Measurements from ENCODE around the gene GALNT10. TPM values are rescaled to one million over a fixed set of nuclear protein-coding genes. Genes with fewer than 3 reads are reported as not detected.

The GALNT10 gene
- total RNA-seq, 1 experiment from 2014 or later: 22.9 TPM

DNA sequence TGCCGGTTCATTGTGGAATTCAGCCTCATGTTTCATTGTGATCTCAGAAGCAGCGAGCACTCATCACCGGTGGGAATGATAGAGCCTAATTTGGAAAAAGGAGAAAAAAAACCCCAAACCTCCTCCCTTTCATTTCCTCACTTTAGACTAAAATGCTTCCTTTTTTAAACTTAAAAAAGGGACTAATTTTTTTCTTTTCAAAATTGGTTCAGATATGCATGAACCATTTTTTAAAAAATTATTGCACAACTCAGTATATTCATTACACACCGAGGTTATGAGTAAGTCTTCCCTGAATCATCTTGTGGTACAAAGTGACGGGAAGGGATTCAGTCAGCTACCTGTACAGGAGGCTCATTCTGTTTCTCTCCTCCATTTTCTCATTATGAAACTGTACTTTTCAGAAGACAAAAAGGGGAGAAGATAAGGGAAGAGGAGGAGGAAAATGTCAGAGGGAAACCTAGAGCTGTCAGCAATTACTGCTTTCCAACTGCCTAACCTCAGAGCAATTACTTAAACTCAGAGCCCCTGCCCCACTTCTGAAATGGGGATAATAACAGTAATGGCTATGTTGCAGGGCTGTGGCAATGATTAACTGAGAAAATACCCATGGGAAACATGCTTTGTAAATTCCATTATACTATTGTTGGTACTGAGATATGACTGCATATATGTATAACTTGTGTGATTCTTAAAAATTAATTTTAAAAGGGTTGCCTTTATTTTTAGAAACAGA is 24.0 kb downstream of the GALNT10 start (continued):
- TF ChIP-seq, protein P1, sequence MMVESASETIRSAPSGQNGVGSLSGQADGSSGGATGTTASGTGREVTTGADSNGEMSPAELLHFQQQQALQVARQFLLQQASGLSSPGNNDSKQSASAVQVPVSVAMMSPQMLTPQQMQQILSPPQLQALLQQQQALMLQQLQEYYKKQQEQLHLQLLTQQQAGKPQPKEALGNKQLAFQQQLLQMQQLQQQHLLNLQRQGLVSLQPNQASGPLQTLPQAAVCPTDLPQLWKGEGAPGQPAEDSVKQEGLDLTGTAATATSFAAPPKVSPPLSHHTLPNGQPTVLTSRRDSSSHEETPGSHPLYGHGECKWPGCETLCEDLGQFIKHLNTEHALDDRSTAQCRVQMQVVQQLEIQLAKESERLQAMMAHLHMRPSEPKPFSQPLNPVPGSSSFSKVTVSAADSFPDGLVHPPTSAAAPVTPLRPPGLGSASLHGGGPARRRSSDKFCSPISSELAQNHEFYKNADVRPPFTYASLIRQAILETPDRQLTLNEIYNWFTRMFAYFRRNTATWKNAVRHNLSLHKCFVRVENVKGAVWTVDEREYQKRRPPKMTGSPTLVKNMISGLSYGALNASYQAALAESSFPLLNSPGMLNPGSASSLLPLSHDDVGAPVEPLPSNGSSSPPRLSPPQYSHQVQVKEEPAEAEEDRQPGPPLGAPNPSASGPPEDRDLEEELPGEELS (CRISPR knock-in tag; IDR thresholded peaks at IDR 0.05): no peak
- TF ChIP-seq, protein P2, sequence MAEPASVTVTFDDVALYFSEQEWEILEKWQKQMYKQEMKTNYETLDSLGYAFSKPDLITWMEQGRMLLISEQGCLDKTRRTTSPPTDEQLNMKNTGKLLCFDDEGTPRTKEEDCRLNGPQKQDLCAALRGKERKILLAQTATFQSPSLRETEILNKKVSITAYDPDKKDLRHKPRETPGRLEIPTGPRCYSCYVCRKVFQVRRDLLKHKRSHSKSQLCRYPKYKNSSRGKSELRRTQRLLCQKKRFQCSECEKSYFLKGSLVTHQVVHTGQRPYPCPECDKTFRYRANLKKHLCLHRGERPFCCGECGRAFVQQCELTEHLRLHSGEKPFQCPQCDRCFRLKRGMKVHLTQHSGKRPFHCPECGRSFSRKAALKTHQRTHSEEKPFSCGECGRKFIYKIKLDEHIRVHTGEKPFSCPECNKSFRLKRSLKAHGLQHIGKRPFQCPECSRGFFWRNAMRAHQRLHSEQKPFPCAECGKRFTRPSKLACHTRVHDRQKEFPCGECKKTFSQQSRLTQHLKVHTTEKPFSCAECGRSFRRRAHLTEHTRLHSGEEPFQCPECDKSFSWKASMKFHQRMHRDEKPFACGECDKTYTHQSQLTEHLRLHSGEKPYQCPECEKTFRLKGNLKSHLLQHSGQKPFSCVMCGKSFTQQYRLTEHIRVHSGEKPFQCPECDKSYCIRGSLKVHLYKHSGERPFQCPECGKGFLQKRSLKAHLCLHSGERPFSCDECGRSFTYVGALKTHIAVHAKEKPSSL (CRISPR knock-in tag; conservative IDR thresholded peaks at IDR 0.05): no peak
- TF ChIP-seq, protein P3, sequence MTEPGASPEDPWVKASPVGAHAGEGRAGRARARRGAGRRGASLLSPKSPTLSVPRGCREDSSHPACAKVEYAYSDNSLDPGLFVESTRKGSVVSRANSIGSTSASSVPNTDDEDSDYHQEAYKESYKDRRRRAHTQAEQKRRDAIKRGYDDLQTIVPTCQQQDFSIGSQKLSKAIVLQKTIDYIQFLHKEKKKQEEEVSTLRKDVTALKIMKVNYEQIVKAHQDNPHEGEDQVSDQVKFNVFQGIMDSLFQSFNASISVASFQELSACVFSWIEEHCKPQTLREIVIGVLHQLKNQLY (CRISPR knock-in tag; IDR thresholded peaks at IDR 0.05): no peak
- TF ChIP-seq, protein P4, sequence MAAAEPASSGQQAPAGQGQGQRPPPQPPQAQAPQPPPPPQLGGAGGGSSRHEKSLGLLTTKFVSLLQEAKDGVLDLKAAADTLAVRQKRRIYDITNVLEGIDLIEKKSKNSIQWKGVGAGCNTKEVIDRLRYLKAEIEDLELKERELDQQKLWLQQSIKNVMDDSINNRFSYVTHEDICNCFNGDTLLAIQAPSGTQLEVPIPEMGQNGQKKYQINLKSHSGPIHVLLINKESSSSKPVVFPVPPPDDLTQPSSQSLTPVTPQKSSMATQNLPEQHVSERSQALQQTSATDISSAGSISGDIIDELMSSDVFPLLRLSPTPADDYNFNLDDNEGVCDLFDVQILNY (CRISPR knock-in tag; IDR thresholded peaks at IDR 0.05): no peak
- TF ChIP-seq, protein P5, sequence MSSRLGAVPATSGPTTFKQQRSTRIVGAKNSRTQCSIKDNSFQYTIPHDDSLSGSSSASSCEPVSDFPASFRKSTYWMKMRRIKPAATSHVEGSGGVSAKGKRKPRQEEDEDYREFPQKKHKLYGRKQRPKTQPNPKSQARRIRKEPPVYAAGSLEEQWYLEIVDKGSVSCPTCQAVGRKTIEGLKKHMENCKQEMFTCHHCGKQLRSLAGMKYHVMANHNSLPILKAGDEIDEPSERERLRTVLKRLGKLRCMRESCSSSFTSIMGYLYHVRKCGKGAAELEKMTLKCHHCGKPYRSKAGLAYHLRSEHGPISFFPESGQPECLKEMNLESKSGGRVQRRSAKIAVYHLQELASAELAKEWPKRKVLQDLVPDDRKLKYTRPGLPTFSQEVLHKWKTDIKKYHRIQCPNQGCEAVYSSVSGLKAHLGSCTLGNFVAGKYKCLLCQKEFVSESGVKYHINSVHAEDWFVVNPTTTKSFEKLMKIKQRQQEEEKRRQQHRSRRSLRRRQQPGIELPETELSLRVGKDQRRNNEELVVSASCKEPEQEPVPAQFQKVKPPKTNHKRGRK (CRISPR knock-in tag; IDR thresholded peaks at IDR 0.05; ENCODE audit: borderline replicate concordance): no peak
- TF ChIP-seq, protein P6, sequence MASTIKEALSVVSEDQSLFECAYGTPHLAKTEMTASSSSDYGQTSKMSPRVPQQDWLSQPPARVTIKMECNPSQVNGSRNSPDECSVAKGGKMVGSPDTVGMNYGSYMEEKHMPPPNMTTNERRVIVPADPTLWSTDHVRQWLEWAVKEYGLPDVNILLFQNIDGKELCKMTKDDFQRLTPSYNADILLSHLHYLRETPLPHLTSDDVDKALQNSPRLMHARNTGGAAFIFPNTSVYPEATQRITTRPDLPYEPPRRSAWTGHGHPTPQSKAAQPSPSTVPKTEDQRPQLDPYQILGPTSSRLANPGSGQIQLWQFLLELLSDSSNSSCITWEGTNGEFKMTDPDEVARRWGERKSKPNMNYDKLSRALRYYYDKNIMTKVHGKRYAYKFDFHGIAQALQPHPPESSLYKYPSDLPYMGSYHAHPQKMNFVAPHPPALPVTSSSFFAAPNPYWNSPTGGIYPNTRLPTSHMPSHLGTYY (CRISPR knock-in tag; IDR thresholded peaks at IDR 0.05): no peak
- TF ChIP-seq, protein P7, sequence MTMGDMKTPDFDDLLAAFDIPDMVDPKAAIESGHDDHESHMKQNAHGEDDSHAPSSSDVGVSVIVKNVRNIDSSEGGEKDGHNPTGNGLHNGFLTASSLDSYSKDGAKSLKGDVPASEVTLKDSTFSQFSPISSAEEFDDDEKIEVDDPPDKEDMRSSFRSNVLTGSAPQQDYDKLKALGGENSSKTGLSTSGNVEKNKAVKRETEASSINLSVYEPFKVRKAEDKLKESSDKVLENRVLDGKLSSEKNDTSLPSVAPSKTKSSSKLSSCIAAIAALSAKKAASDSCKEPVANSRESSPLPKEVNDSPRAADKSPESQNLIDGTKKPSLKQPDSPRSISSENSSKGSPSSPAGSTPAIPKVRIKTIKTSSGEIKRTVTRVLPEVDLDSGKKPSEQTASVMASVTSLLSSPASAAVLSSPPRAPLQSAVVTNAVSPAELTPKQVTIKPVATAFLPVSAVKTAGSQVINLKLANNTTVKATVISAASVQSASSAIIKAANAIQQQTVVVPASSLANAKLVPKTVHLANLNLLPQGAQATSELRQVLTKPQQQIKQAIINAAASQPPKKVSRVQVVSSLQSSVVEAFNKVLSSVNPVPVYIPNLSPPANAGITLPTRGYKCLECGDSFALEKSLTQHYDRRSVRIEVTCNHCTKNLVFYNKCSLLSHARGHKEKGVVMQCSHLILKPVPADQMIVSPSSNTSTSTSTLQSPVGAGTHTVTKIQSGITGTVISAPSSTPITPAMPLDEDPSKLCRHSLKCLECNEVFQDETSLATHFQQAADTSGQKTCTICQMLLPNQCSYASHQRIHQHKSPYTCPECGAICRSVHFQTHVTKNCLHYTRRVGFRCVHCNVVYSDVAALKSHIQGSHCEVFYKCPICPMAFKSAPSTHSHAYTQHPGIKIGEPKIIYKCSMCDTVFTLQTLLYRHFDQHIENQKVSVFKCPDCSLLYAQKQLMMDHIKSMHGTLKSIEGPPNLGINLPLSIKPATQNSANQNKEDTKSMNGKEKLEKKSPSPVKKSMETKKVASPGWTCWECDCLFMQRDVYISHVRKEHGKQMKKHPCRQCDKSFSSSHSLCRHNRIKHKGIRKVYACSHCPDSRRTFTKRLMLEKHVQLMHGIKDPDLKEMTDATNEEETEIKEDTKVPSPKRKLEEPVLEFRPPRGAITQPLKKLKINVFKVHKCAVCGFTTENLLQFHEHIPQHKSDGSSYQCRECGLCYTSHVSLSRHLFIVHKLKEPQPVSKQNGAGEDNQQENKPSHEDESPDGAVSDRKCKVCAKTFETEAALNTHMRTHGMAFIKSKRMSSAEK (CRISPR knock-in tag; IDR thresholded peaks at IDR 0.05; ENCODE audit: borderline replicate concordance): no peak
- no peak for TF ChIP-seq NFE2L1 (CRISPR knock-in tag; IDR thresholded peaks at IDR 0.05)
- TF ChIP-seq TEAD4 (CRISPR knock-in tag; IDR thresholded peaks at IDR 0.05): no peak
- no peak for TF ChIP-seq GTF2I (CRISPR knock-in tag; conservative IDR thresholded peaks at IDR 0.05)

Measured in WTC11 (cell line).